GM20431 (cell line): Measurements from ENCODE around the gene ABHD15.

Experiments
- in situ Hi-C: fragments of 300-500 bp; cut with MseI, MboI; formaldehyde crosslinking; loops from one replicate; pipeline ENCODE4 v1.15.0; 2020; ENCODE audit warnings: low sequenced_read_pairs; ENCODE audit not compliant: unreplicated experiment

The ABHD15 gene

DNA sequence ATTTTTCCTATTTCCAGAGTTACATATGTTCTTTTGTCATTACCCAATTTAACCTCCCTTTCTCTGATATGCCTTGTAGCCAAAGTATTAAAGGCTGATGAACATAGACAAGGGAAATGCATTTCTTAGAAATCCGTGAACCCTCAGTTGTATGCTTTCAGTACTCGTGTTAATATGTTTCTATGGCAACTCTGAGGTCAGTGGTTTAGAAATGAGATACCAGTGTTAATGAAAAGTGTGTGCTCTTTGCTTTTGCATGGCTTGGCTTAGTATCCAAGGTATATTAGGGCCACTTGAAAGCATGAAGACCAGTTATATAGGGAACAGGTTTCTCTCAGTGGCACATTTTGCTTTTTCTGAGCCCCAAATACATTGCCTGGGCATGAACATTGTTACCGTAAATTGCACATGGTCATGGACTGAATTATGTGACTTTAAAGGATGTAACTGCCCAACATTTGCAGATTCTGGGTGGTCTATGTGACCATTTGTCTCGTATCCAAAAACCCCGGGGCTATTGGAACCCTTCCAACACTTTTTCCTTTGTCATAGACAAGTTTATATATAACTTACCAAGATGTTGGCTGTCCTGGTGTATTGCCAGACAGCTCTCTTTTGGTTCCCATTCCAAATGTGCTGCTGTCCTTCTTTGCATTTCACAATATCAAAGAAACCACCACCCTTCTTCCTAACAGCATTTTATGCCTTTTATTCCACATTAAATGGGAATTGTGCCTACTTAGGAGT is 17.5 kb downstream of the ABHD15 start:
- in situ Hi-C loops = loop anchor here (10.0 kb wide), 1 partner anchor 185 kb away; no protein-coding TSS in a partner anchor

DNA sequence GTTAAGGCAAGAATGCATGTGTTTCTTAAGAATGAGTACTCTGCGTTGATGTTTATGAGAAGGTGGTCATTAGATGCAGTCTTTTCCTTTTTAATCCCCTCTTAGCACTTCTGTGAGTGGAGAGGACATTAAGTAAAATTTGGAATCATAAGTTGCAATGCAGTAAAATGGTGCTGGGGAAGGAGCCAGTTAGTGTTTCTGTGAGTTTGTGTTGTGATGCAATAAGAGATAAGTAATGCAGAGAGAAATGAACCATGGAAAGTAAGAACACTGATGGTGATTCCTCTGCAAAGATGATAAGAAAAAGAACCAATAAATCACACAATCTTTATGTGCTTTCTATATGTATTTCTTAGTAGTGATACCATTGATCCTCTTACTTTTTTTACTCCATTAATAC is 20.0 kb downstream of the ABHD15 start:
- in situ Hi-C loops = loop anchor here (10.0 kb wide), 1 partner anchor 182 kb away; no protein-coding TSS in a partner anchor

GRCh38 chr17:29546085-29546484 is 20.8 kb downstream of the ABHD15 start:
- in situ Hi-C loops = loop anchor here (10.0 kb wide), 1 partner anchor 181 kb away; no protein-coding TSS in a partner anchor

DNA sequence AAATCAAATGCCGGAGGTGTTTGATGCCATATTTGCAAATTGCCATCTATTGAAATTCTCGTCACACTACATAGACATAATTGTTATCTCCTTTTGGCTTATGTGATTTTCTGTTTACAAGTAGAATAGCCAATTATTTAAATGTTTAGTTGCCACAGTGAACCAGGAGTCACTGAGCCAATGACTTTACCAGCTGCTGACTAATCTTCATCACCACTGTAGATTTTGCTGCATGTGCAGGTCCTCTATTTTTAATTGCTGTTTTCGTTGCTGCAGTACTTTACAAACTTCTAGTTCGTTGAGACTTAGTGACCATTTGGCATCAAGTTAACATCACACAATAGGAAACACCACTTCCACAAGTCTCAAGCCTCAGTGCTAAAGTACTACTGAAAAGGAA is 22.8 kb downstream of the ABHD15 start:
- in situ Hi-C loops = loop anchor here (10.0 kb wide), 1 partner anchor 179 kb away; no protein-coding TSS in a partner anchor

DNA sequence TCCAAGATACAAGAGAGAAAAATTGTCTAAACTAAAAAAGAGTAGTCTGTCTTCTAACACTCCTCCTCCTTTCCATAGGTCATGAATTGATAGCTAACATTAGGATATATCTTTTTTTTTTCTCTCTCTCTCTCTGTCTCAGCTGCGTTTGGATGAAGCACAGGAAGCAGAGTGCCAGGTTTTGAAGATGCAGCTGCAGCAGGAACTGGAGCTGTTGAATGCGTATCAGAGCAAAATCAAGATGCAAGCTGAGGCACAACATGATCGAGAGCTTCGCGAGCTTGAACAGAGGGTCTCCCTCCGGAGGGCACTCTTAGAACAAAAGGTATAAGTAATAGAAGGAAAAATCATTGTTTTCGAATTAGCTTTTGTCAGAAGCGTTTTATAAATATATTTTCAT is 32.9 kb downstream of the ABHD15 start:
- in situ Hi-C loops = no loop called here

GRCh38 chr17:29526322-29526721 is 40.5 kb downstream of the ABHD15 start:
- in situ Hi-C loops = no loop called here

DNA sequence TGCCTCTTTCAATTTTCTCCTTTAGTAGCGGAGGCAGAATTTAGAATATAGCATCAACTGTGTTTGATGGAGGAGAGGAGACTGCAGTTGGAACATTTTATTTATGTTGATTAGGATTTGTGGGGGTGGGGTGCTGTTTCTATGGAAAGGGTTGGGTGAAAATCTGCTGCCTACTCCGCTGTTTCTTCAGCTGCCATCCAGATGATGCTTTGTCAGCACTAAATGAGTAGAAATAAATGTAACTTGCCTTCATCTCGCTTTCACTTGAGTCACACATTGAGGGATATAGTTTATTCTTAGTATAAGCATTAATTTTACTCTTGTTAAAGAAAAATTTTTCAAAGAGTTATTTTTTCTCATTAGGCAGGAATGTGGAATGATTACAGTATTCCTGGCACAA is 42.1 kb downstream of the ABHD15 start:
- in situ Hi-C loops = no loop called here

- in situ Hi-C loops = no loop called here
Measured at GRCh38 chr17:29518359-29518758, 48.5 kb downstream of the ABHD15 start.

GRCh38 chr17:29514792-29515191 is 52.0 kb downstream of the ABHD15 start:
- in situ Hi-C loops = no loop called here

DNA sequence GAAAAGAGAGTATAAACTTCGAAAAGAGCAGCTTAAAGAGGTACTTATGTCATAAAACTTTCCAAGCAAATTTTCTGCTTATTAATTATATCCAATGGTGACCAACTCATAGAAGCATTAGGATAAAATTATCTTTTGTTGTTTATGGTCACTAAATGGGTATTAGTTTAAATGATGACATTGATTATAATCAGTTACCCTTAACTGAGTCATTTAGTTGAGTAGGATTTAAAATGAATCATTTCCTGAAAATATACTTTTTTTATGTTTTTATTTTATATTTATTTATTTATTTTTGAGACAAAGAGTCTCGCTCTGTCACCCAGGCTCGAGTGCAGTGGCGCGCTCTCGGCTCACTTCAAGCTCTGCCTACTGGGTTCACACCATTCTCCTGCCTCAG is 55.9 kb downstream of the ABHD15 start:
- in situ Hi-C loops = no loop called here
